ENCODE results near the gene CMA1. TPM values are rescaled to one million over a fixed set of nuclear protein-coding genes. Genes with fewer than 3 reads are reported as not detected.
"Not testable (repeated sequence)": the region's sequence is repeated elsewhere in the genome, so short reads cannot be mapped to it uniquely, and the experiment has no call there.

The CMA1 gene
- not detected in 2 replicates for total RNA-seq (2014; rRNA removed; shearing (Covaris generic))

- no peak for DNase-seq (ENCODE audit: low read depth)
These were observed at the start of gene CMA1 for GRCh38 chr14:24508155-24508840. Gene CMA1 (minus strand): TSS chr14:24508265. CDS start chr14:24508235, 30 bp downstream.

- DNase-seq (ENCODE audit: low read depth) = peak; percentile 8
These were observed 48.7 kb upstream of the CMA1 start for GRCh38 chr14:24556756-24557155.

- not testable (repeated sequence) for DNase-seq (ENCODE audit: low read depth)
These were observed 41.0 kb upstream of the CMA1 start for GRCh38 chr14:24549064-24549463.

- no peak for DNase-seq (ENCODE audit: low read depth)
These were observed 34.4 kb upstream of the CMA1 start for GRCh38 chr14:24542346-24542936.

GRCh38 chr14:24535737-24536136, 27.7 kb upstream of the CMA1 start:
- DNase-seq (ENCODE audit: low read depth) = no peak

GRCh38 chr14:24534286-24534685, 26.2 kb upstream of the CMA1 start:
- DNase-seq (ENCODE audit: low read depth) = no peak

- not testable (repeated sequence) for DNase-seq (ENCODE audit: low read depth)
These were observed 18.0 kb upstream of the CMA1 start for GRCh38 chr14:24525877-24526620.

GRCh38 chr14:24518851-24519250, 10.8 kb upstream of the CMA1 start:
- no peak for DNase-seq (ENCODE audit: low read depth)

GRCh38 chr14:24514209-24514608, 6.1 kb upstream of the CMA1 start:
- DNase-seq (ENCODE audit: low read depth) = no peak

- DNase-seq (ENCODE audit: low read depth) = no peak
These were observed 4.9 kb upstream of the CMA1 start for GRCh38 chr14:24513009-24513408.

- DNase-seq (ENCODE audit: low read depth) = no peak
These were observed 1.6 kb downstream of the CMA1 start for GRCh38 chr14:24506443-24506842.

- DNase-seq (ENCODE audit: low read depth) = no peak
These were observed 3.6 kb downstream of the CMA1 start for GRCh38 chr14:24504425-24504950.

GRCh38 chr14:24491586-24492408, 16.3 kb downstream of the CMA1 start:
- not testable (repeated sequence) for DNase-seq (ENCODE audit: low read depth)

GRCh38 chr14:24483604-24484252, 24.3 kb downstream of the CMA1 start:
- DNase-seq (ENCODE audit: low read depth) = peak; percentile 15

- DNase-seq (ENCODE audit: low read depth) = peak; percentile 37
These were observed 25.3 kb downstream of the CMA1 start for GRCh38 chr14:24482699-24483303.

- peak; percentile 44 for DNase-seq (ENCODE audit: low read depth)
These were observed 26.3 kb downstream of the CMA1 start for GRCh38 chr14:24481622-24482324.

- not testable (repeated sequence) for DNase-seq (ENCODE audit: low read depth)
These were observed 28.1 kb downstream of the CMA1 start for GRCh38 chr14:24479999-24480398.

- no peak for DNase-seq (ENCODE audit: low read depth)
These were observed 32.8 kb downstream of the CMA1 start for GRCh38 chr14:24475261-24475660.

- DNase-seq (ENCODE audit: low read depth) = no peak
These were observed 34.9 kb downstream of the CMA1 start for GRCh38 chr14:24473211-24473610.

- DNase-seq (ENCODE audit: low read depth) = not testable (repeated sequence)
These were observed 37.6 kb downstream of the CMA1 start for GRCh38 chr14:24470450-24470849.
